ENCODE data around the gene POLA1.

The POLA1 gene

DNA sequence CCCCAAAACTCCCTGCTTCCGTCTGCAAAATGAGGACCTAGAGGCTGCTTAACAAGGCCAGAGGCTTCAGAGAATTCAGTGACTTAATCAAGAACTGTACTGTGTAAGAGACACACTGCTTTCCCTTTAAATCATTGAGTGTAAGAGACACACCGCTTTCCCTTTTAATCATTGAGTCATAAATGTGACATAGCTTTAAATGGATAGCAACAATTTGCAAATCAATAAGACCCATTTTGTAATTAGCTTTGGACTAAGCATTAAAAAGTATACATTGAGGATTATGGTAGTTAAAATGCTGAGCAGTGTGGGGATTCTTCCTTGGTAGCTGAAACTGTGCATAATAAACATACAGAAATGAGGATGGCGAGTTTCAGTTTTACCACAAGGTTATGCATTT lies 290.2 kb downstream of the POLA1 start:
- no peak overlapping the region for H3K9ac ChIP-seq
- no peaks in the 10 kb centered on the region for H3K9me3 ChIP-seq (ENCODE audit: control insufficient read depth, low read length)
- no peak overlapping the region for H2AFZ ChIP-seq
- no peaks in the 10 kb centered on the region for H3K79me2 ChIP-seq
- H3K4me2 ChIP-seq (ENCODE audit: low read length): no peak overlapping the region
- H3K27me3 ChIP-seq (ENCODE audit: control insufficient read depth, insufficient read depth, low read length): no peaks in the 10 kb centered on the region
- TF ChIP-seq, protein P1, sequence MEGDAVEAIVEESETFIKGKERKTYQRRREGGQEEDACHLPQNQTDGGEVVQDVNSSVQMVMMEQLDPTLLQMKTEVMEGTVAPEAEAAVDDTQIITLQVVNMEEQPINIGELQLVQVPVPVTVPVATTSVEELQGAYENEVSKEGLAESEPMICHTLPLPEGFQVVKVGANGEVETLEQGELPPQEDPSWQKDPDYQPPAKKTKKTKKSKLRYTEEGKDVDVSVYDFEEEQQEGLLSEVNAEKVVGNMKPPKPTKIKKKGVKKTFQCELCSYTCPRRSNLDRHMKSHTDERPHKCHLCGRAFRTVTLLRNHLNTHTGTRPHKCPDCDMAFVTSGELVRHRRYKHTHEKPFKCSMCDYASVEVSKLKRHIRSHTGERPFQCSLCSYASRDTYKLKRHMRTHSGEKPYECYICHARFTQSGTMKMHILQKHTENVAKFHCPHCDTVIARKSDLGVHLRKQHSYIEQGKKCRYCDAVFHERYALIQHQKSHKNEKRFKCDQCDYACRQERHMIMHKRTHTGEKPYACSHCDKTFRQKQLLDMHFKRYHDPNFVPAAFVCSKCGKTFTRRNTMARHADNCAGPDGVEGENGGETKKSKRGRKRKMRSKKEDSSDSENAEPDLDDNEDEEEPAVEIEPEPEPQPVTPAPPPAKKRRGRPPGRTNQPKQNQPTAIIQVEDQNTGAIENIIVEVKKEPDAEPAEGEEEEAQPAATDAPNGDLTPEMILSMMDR (IDR thresholded peaks at IDR 0.05): no peak
- H3K27ac ChIP-seq: no peak overlapping the region
- H3K4me3 ChIP-seq (ENCODE audit: low read depth, low read length): no peak overlapping the region
- no peaks in the 10 kb centered on the region for H3K4me1 ChIP-seq
- no peaks in the 10 kb centered on the region for H3K36me3 ChIP-seq (ENCODE audit: control insufficient read depth, insufficient read depth, low read length)

GRCh38 chrX:24985120-24985519 lies 291.4 kb downstream of the POLA1 start:
- Histone ChIP-seq H3K4me2 (ENCODE audit: low read length) (no peak overlapping the region), H3K27ac (no peak overlapping the region), H3K9ac (no peak overlapping the region), H3K27me3 (ENCODE audit: control insufficient read depth, insufficient read depth, low read length) (no peaks in the 10 kb centered on the region), H3K79me2 (no peaks in the 10 kb centered on the region), H2AFZ (no peak overlapping the region), H3K4me1 (no peaks in the 10 kb centered on the region), H3K36me3 (ENCODE audit: control insufficient read depth, insufficient read depth, low read length) (no peaks in the 10 kb centered on the region), H3K4me3 (ENCODE audit: low read depth, low read length) (no peak overlapping the region), H3K9me3 (ENCODE audit: control insufficient read depth, low read length) (no peaks in the 10 kb centered on the region)
- TF ChIP-seq, protein P1 (IDR thresholded peaks at IDR 0.05): no peak

DNA sequence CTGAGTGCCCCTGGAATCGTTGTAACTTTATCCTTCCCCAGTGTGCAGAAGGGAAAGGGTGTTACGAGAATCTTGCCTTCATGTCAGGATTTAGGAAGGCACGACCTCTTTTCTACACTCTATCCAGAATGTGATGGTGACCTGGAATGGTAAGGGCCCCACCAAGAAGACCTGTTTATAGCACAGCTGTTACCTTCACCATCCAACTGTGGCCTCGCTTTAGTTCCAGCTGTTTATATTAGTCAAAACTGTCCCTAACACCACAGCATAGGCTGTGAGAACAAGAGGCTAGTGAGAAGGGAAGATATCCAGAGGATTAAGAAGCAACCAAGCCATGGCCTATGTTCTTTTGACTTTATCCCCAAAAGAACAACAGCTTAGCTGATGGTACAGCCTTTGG lies 294.0 kb downstream of the POLA1 start:
- no peaks in the 10 kb centered on the region for H3K4me1 ChIP-seq
- no peak overlapping the region for H3K9ac ChIP-seq
- H3K4me2 ChIP-seq (ENCODE audit: low read length): no peak overlapping the region
- H3K27ac ChIP-seq: no peak overlapping the region
- H3K9me3 ChIP-seq (ENCODE audit: control insufficient read depth, low read length): no peaks in the 10 kb centered on the region
- no peaks in the 10 kb centered on the region for H3K36me3 ChIP-seq (ENCODE audit: control insufficient read depth, insufficient read depth, low read length)
- no peaks in the 10 kb centered on the region for H3K27me3 ChIP-seq (ENCODE audit: control insufficient read depth, insufficient read depth, low read length)
- no peaks in the 10 kb centered on the region for H3K79me2 ChIP-seq
- H3K4me3 ChIP-seq (ENCODE audit: low read depth, low read length): no peak overlapping the region
- TF ChIP-seq, protein P1 (IDR thresholded peaks at IDR 0.05): no peak
- H2AFZ ChIP-seq: no peak overlapping the region

DNA sequence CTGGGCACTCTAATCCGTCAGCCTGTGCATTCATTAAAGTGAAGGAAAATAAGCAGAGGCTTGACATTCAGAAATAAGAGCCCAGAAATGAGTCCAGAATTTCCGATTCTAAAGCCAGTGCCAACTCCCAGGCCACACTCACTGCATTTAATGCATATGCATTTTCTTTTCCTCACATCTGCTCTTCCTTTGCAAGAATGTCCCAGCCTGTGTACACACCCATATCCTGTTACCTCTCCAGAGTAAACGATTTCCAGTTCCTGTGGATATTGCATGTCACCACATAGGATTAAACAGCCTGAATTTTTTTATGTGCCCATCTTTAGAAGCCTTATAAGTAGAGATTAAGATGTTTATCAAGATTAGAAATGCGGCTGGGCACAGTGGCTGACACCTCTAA lies 294.6 kb downstream of the POLA1 start:
- H3K9me3 ChIP-seq (ENCODE audit: control insufficient read depth, low read length): no peaks in the 10 kb centered on the region
- H3K4me1 ChIP-seq: no peaks in the 10 kb centered on the region
- no peaks in the 10 kb centered on the region for H3K27me3 ChIP-seq (ENCODE audit: control insufficient read depth, insufficient read depth, low read length)
- no peak overlapping the region for H2AFZ ChIP-seq
- no peak overlapping the region for H3K4me3 ChIP-seq (ENCODE audit: low read depth, low read length)
- no peaks in the 10 kb centered on the region for H3K79me2 ChIP-seq
- no peak overlapping the region for H3K9ac ChIP-seq
- TF ChIP-seq, protein P1 (IDR thresholded peaks at IDR 0.05): no peak
- no peak overlapping the region for H3K27ac ChIP-seq
- H3K4me2 ChIP-seq (ENCODE audit: low read length): no peak overlapping the region
- H3K36me3 ChIP-seq (ENCODE audit: control insufficient read depth, insufficient read depth, low read length): no peaks in the 10 kb centered on the region

- Histone ChIP-seq H3K9ac (no peak overlapping the region), H3K9me3 (ENCODE audit: control insufficient read depth, low read length) (no peaks in the 10 kb centered on the region), H3K4me2 (ENCODE audit: low read length) (no peak overlapping the region), H3K36me3 (ENCODE audit: control insufficient read depth, insufficient read depth, low read length) (no peaks in the 10 kb centered on the region), H3K79me2 (no peaks in the 10 kb centered on the region), H3K4me1 (no peaks in the 10 kb centered on the region), H3K27me3 (ENCODE audit: control insufficient read depth, insufficient read depth, low read length) (no peaks in the 10 kb centered on the region), H3K4me3 (ENCODE audit: low read depth, low read length) (no peak overlapping the region), H3K27ac (no peak overlapping the region), H2AFZ (no peak overlapping the region)
- TF ChIP-seq, protein P1 (IDR thresholded peaks at IDR 0.05): no peak
Measured at GRCh38 chrX:24990535-24990934, 296.8 kb downstream of the POLA1 start.

Measured in parathyroid adenoma (tissue), 2 donors.